AG08395 (cell line): ENCODE measurements around the gene CCDC18.

Experiments used
- DNase-seq: peaks from one replicate; pipeline ENCODE4 v3.0.0; 2012; ENCODE audit warnings: mixed read lengths, low spot score

The CCDC18 gene

DNA sequence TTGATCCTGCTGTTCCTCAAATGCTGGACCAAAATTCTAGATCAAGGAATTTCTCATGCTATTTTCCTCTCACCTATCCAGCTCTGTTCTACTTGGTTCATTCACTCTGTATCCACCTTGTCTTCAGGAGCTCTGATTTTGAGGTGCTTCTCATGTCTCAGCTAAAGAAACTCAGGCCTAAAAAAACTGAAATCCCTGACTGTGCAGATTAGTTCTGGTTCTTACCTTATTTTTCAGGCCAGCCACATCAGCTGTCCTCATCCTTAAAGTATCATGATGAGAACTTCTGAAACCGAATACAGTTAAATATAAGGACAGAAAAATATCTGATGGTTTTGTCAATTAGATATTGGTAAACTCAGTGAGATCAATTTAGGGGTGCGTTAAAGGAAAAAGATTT, 137.4 kb downstream of the CCDC18 start:
- DNase-seq = no peak

GRCh38 chr1:93321720-93322119, 141.2 kb downstream of the CCDC18 start:
- no peak for DNase-seq

GRCh38 chr1:93322349-93322748, 141.8 kb downstream of the CCDC18 start:
- no peak for DNase-seq

DNA sequence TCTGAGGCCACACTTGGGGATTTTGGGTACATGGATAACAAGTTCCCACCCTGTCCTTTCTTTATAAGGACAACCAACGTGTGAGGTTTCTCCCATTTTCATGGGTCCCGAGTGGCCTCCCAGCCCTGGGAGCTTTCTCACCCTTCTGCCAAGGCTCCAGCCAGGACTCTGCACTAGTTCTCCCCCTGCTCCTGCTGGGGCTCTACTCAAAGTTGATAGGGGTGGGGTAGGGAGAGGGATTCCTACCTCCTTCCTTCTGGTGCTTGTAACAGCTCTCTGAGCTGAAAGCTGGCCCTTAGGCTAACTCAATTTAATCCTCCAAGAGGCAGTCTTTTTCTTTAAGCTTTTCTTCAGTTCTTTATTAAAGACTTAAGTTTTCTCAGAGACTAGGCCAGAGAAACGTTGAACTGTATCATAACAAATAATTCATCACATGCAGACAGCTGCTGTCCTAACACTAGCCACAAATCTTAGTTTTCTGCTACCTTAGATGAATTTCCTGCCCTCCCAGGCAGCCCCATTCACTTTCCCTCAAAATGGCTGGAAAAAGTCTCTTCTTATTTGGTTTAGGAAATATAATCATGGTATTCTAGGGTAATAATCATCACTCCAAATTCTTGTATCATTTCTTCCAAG, 142.8 kb downstream of the CCDC18 start:
- DNase-seq = no peak

DNA sequence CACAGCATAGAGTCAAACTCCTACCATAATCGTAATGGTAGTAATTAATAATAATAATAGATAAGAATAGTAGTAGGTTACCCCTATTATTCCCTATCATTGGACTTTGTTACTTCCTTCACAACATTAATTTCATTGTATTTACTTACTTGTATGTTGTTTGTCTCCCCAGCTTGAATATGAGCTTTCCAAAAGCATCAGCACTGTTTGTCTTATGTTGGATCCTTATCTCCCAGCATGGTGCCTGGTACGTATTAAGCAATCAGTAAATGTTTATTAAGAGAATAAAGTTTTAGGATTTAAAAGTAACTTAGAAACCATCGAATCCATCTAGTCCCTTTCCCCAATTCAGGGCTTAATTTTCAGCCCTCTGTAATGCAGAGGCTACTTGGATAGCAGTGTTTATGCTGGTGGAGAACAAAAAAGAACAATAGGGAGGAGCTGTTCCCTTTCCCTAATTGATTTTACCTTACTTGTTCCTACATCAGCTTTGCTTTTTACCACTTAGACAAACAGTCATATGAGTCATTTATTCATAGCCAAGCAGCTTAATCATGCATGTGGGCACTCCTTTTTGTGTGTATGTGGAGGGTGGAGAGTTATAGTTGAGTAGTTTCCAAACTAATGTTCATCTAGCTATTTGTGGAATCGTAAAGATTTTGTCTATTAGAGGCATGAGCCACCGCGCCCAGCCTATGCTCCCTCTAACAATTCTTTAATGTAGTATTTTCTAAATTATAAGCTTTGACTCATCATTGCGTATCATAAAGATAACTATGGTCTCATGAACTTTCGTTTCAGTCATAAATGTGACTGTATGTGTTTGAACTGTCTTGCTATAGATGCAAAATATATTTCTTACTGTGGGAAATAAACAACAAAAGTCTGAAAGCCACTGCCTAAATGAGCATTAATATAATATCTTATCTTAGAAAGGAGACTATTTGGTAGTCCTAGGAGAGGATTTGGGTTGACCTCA, 144.3 kb downstream of the CCDC18 start:
- DNase-seq = peak; percentile 60
